Activated B cell treated with CpG ODN at 0.5 μM for 24 hours (primary cell): ENCODE results near the gene NAT14. TPM values are rescaled to one million over a fixed set of nuclear protein-coding genes. Genes with fewer than 3 reads are reported as not detected.

Experiments
- ATAC-seq: fragments of 200-7000 bp; cut with Tn5 transposase; one replicate; pipeline ENCODE4 v1.10.0; 2021; ENCODE audit warnings: low read depth, mild to moderate bottlenecking, moderate library complexity
- CTCF ChIA-PET: fragments of 350-600 bp; sonication (Branson Sonifier 250); formaldehyde crosslinking; loops from one replicate; lab custom pipeline; 2021; ENCODE audit warnings: antibody characterized with exemption; lab: Charles Lee
- POLR2A ChIA-PET: fragments of 350-600 bp; sonication (Branson Sonifier 250); formaldehyde crosslinking; loops from one replicate; lab custom pipeline; 2021; ENCODE audit warnings: antibody characterized with exemption; lab: Charles Lee
- DNase-seq: peaks from one replicate; pipeline ENCODE4 v3.0.0; 2022
- H3K27ac Mint-ChIP-seq: one replicate; pipeline ENCODE4 v1.8.0; 2020; ENCODE audit warnings: mixed read lengths
- H3K27me3 Mint-ChIP-seq: one replicate; pipeline ENCODE4 v1.8.0; 2021; ENCODE audit warnings: mixed read lengths
- H3K36me3 Mint-ChIP-seq: one replicate; pipeline ENCODE4 v1.8.0; 2021; ENCODE audit warnings: low read depth, mixed read lengths
- H3K4me1 Mint-ChIP-seq: one replicate; pipeline ENCODE4 v1.8.0; 2021; ENCODE audit warnings: mixed read lengths
- H3K4me3 Mint-ChIP-seq: one replicate; pipeline ENCODE4 v1.8.0; 2020; ENCODE audit warnings: mild to moderate bottlenecking, mixed read lengths
- H3K9me3 Mint-ChIP-seq: one replicate; pipeline ENCODE4 v1.8.0; 2020; ENCODE audit warnings: mixed read lengths
- intact Hi-C: fragments of 100-400 bp; cut with micrococcal nuclease; formaldehyde crosslinking; loops from one replicate; pipeline ENCODE4 v1.15.1; 2024
- total RNA-seq: library from RNA; stranded (reverse); gene quantifications from 2 replicates; pipeline ENCODE4 v1.2.3, GENCODE V29; 2022
- TF ChIP-seq, protein P1 (sequence below): fragments of 200-600 bp; IDR thresholded peaks from one replicate; pipeline ENCODE4 v1.8.0; 2022; ENCODE audit warnings: antibody characterized with exemption, mild to moderate bottlenecking

The NAT14 gene
- total RNA-seq, 1 donor from 2014 or later: 13.8 TPM

- peaks cover 13% of the 10 kb centered on the region for H3K4me1 Mint-ChIP-seq
- POLR2A ChIA-PET: no interaction called here
- H3K27me3 Mint-ChIP-seq: peaks cover 9% of the 10 kb centered on the region
- CTCF ChIA-PET: interaction anchor here (1.0 kb wide), 1 partner anchor 15 kb away, joined by 5 read pairs; no protein-coding TSS in a partner anchor
- H3K36me3 Mint-ChIP-seq: no peaks in the 10 kb centered on the region
- no peak overlapping the region for H3K27ac Mint-ChIP-seq
- intact Hi-C loops: no loop called here
- ATAC-seq (no peak), DNase-seq (no peak)
- H3K9me3 Mint-ChIP-seq: no peaks in the 10 kb centered on the region
- TF ChIP-seq, protein P1, sequence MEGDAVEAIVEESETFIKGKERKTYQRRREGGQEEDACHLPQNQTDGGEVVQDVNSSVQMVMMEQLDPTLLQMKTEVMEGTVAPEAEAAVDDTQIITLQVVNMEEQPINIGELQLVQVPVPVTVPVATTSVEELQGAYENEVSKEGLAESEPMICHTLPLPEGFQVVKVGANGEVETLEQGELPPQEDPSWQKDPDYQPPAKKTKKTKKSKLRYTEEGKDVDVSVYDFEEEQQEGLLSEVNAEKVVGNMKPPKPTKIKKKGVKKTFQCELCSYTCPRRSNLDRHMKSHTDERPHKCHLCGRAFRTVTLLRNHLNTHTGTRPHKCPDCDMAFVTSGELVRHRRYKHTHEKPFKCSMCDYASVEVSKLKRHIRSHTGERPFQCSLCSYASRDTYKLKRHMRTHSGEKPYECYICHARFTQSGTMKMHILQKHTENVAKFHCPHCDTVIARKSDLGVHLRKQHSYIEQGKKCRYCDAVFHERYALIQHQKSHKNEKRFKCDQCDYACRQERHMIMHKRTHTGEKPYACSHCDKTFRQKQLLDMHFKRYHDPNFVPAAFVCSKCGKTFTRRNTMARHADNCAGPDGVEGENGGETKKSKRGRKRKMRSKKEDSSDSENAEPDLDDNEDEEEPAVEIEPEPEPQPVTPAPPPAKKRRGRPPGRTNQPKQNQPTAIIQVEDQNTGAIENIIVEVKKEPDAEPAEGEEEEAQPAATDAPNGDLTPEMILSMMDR: no peak
- H3K4me3 Mint-ChIP-seq: no peak overlapping the region
Measured at GRCh38 chr19:55488986-55489710, 4.2 kb downstream of the NAT14 start.

DNA sequence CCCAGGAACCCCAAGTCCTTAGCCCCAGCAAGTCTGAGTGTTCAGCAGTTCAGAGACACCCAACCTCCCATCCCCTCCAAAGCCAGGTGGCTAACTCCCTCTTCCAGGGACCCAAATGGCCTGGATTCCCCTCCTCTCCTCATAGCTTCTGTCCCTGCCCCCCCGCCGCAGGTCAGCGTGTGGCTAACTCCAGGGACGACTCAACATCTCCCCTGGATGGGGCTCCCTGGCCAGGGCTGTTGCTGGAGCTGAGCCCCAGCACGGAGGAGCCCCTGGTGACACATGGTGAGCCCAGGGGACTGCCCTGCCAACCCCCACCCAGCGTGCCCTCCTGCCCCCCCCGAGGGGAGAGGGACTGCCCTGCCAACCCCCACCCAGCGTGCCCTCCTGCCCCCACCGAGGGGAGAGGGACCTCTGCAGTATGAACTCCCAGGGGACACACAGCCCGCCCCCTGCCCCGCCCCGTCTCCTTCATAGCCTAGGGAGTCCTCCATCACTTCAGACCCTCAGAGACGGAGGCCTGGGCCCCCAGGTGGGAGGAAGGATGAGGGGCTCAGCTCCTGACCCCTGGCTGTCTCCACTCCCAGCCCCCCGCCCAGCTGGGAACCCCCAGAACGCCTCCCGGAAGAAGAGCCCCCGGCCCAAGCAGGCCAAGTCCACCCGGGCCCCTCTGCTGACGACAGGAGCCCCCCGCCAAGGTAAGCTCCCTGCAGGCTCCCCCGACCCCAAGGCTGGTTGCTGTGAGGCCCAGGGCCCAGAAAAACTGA is 4.9 kb downstream of the NAT14 start:
- ChIA-PET CTCF (interaction anchor here (1.0 kb wide), 1 partner anchor 14 kb away, joined by 5 read pairs; no protein-coding TSS in a partner anchor), POLR2A (no interaction called here)
- no peaks in the 10 kb centered on the region for H3K9me3 Mint-ChIP-seq
- TF ChIP-seq, protein P1: no peak
- no peak overlapping the region for H3K27ac Mint-ChIP-seq
- H3K36me3 Mint-ChIP-seq: no peaks in the 10 kb centered on the region
- peaks cover 9% of the 10 kb centered on the region for H3K4me1 Mint-ChIP-seq
- no peak overlapping the region for H3K4me3 Mint-ChIP-seq
- peaks cover 9% of the 10 kb centered on the region for H3K27me3 Mint-ChIP-seq
- intact Hi-C loops: no loop called here
- DNase-seq (no peak), ATAC-seq (no peak)

DNA sequence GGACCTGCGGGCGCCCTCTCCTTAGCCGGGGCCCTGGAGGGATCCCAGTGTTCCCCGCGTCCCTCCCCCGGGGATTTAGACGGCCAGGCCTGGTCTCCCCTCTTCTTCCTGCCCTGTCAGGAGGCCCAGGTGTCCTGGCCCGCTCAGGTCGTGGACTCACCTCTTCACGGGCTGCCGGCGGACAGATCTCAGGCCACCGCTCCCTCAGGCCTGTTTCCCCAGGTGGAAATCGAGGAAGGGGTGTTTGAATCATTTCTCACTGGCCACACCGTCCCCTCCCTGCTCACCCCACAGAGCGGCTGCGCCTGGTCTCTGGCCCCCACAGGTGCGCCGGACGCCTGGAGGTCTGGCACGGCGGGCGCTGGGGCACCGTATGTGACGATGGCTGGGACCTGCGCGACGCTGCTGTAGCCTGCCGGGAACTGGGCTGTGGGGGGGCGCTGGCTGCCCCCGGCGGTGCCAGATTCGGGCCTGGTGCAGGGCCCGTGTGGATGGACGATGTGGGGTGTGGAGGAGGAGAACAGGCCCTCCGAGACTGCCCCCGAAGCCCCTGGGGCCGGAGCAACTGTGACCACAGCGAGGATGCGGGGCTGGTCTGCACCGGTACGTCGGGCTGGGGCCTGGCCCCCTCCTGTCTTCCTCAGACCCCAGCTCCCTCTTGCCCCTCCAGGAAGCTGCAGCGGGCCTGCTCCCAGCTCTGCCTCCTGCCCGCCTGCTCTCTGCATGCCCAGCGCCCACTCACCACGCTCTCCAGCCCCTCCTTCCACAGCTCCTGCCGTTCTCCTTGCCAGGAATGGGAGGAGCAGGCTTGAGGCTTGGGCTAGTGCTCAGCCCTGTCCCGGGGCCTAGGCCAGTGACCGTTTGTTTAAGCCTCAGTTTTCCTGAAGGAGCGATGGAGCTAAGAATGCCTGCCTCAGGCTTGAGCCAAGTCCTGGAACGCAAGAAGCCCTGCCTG is 5.8 kb downstream of the NAT14 start:
- TF ChIP-seq, protein P1: no peak
- no peak for DNase-seq
- no peak for ATAC-seq
- H3K9me3 Mint-ChIP-seq: no peaks in the 10 kb centered on the region
- POLR2A ChIA-PET: no interaction called here
- H3K36me3 Mint-ChIP-seq: no peaks in the 10 kb centered on the region
- H3K4me3 Mint-ChIP-seq: no peak overlapping the region
- H3K27me3 Mint-ChIP-seq: peaks cover 9% of the 10 kb centered on the region
- CTCF ChIA-PET: interaction anchor here (1.2 to 1.5 kb wide), 3 partner anchors 13 to 140 kb away, joined by 3 to 6 read pairs (median 3); no protein-coding TSS in a partner anchor
- H3K4me1 Mint-ChIP-seq: peaks cover 7% of the 10 kb centered on the region
- H3K27ac Mint-ChIP-seq: no peak overlapping the region
- intact Hi-C loops: no loop called here

GRCh38 chr19:55491546-55492360 is 6.8 kb downstream of the NAT14 start:
- ATAC-seq (no peak), DNase-seq (no peak)
- peaks cover 9% of the 10 kb centered on the region for H3K27me3 Mint-ChIP-seq
- H3K36me3 Mint-ChIP-seq: no peaks in the 10 kb centered on the region
- H3K27ac Mint-ChIP-seq: no peak overlapping the region
- TF ChIP-seq, protein P1: no peak
- POLR2A ChIA-PET: no interaction called here
- no peaks in the 10 kb centered on the region for H3K9me3 Mint-ChIP-seq
- H3K4me1 Mint-ChIP-seq: peaks cover 3% of the 10 kb centered on the region
- CTCF ChIA-PET: interaction anchor here (1.2 to 1.5 kb wide), 3 partner anchors 12 to 139 kb away, joined by 3 to 6 read pairs (median 3); no protein-coding TSS in a partner anchor
- intact Hi-C loops: no loop called here
- no peak overlapping the region for H3K4me3 Mint-ChIP-seq
